ENCODE results near the gene SMAD2. TPM values are rescaled to one million over a fixed set of nuclear protein-coding genes. Genes with fewer than 3 reads are reported as not detected.

The SMAD2 gene
- polyA plus RNA-seq (2013, experiment 1 of 2), result 72.0 TPM
- 69.8 TPM for polyA plus RNA-seq (2013, experiment 2 of 2)

DNA sequence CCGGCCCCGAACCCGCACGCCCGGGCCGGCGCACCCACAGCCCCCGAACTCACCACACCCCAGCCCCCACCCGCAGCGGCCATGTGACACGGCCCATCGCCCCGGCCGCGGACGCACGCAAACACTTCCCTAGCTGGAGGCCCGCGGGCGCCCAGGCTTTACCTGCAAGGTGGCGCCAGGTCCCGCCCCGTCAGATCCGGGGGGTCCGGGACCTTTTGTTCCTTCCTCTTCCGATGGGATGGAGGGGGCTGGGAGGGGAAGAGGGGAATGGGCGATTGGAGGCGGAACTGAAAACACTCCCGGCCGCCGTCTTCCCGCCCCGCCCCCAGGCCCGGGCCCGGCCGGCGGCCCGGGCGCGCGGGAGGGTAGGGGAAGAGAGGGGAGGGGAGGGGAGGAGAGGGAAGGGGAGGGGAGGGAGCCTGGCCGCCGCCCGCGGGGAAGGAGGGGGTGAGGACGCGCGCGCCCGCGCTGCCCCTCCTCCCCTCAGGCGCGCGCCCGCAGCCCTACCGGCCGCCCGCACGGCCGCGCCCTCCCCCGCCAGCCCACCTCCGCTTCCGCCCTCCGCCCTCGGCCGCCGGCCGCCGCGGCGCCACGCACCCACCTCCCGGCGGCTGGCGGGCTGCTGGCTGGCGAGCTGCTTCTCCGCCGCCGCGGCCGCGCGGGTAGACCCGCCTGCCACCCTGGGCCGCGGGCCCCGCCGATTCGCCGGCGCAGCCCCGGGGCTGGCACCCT is at the start of gene SMAD2:
SMAD2 (minus strand) TSS at position 461 of the 732 bp plus-strand sequence. CDS start 33,903 bp downstream, outside the sequence.
- Histone ChIP-seq H3K23ac (ENCODE audit: low read depth, low read length, poor library complexity) (peak within 1 kb of the TSS; percentile 100), H3K4me3 (ENCODE audit: low read length in 2 of 2) (peak within 1 kb of the TSS; percentile 69 to 98), H3K9ac (ENCODE audit: low read depth, low read length, poor library complexity) (peak within 1 kb of the TSS; percentile 99), H2BK12ac (ENCODE audit: low read length) (peak within 1 kb of the TSS; percentile 53), H3K4me2 (ENCODE audit: insufficient read depth, low read length, poor library complexity, severe bottlenecking) (peak within 1 kb of the TSS; percentile 87), H4K91ac (ENCODE audit: low read depth, low read length, poor library complexity) (peak within 1 kb of the TSS; percentile 86), H2BK15ac (ENCODE audit: low read length) (no peak within 1 kb of the TSS), H2BK5ac (ENCODE audit: low read length) (peak within 1 kb of the TSS; percentile 93), H3K27ac (replicated peaks; ENCODE audit: low read length) (peak within 1 kb of the TSS; percentile 100), H3K79me1 (ENCODE audit: low read depth, low read length) (no peaks in the 10 kb centered on the region), H2AFZ (ENCODE audit: low read length) (peak within 1 kb of the TSS; percentile 96), H2AK5ac (ENCODE audit: low read depth, low read length) (peak within 1 kb of the TSS; percentile 69), H3K27me3 (ENCODE audit: control insufficient read depth in 3 of 3, insufficient read depth in 3 of 3, low read depth in 1 of 3, low read length in 3 of 3) (no peaks in the 10 kb centered on the region), H4K8ac (ENCODE audit: low read depth, low read length) (no peak within 1 kb of the TSS), H3K9me3 (replicated peaks in 1 of 2; ENCODE audit: control insufficient read depth in 2 of 2, insufficient read depth in 1 of 2, low read depth in 1 of 2, low read length in 2 of 2) (peaks cover 0 to 3% of the 10 kb centered on the region in 2 donors), H3K14ac (ENCODE audit: low read length) (peak within 1 kb of the TSS; percentile 87), H3K36me3 (replicated peaks in 1 of 2; ENCODE audit: control insufficient read depth in 2 of 2, insufficient read depth in 2 of 2, low read length in 2 of 2) (no peaks in the 10 kb centered on the region), H3K18ac (ENCODE audit: low read length) (peak within 1 kb of the TSS; percentile 100), H2BK120ac (ENCODE audit: low read depth, low read length) (peak within 1 kb of the TSS; percentile 93), H3K4me1 (ENCODE audit: control insufficient read depth in 2 of 2, insufficient read depth in 1 of 2, low read depth in 1 of 2, low read length in 2 of 2) (peaks cover 7 to 11% of the 10 kb centered on the region in 2 donors), H3K4ac (ENCODE audit: low read length) (no peak within 1 kb of the TSS)
- DNase-seq (ENCODE audit: low spot score), result peak; percentile 87
- WGBS, 2 donors (ENCODE audit: extremely low coverage in 2 of 2, insufficient read length in 2 of 2, insufficient replicate concordance in 1 of 2), result no CpG with 5 or more reads among the region's 93 CpGs

DNA sequence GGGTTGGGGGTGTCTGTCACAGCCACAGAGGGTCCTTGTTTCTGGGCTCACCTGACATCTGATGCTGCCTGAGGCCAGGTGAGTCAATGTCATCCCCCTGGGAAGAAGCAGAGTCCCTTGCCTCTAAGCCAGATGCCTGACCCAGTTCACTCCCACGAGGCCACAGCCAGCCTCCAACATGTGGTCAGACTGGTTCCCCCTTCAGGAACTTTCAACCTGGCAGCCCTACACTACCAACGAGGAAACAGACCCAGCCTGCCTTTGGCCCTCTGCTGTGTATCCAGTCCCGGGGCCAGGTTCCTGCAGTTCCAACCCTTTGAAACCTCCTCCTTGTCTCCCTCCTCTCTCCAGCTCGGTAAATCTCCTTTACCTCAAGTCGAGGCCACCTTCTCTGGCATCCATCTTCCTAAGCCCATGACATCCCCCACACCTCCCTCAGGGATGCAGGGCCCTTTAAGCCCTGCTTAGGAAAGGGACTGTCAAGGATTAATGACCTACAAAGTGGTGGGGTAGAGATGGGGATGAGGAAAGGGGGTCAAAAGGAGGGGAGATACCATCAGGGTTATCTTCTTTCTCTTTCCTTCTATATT is 49.2 kb upstream of the SMAD2 start:
- H4K91ac ChIP-seq (ENCODE audit: low read depth, low read length, poor library complexity), result no peak overlapping the region
- H3K27me3 ChIP-seq (ENCODE audit: control insufficient read depth in 3 of 3, insufficient read depth in 3 of 3, low read depth in 1 of 3, low read length in 3 of 3), result peaks cover 0 to 18% (median 0%) of the 10 kb centered on the region in 3 experiments
- H2BK120ac ChIP-seq (ENCODE audit: low read depth, low read length), result no peak overlapping the region
- no peak overlapping the region for H3K27ac ChIP-seq (replicated peaks; ENCODE audit: low read length)
- no peak overlapping the region for H3K4ac ChIP-seq (ENCODE audit: low read length)
- peak overlapping the region; percentile 69 for H2BK12ac ChIP-seq (ENCODE audit: low read length)
- H4K8ac ChIP-seq (ENCODE audit: low read depth, low read length), result peak overlapping the region; percentile 52
- no peak for DNase-seq (ENCODE audit: low spot score)
- peaks cover 0 to 25% of the 10 kb centered on the region in 2 donors for H3K4me1 ChIP-seq (ENCODE audit: control insufficient read depth in 2 of 2, insufficient read depth in 1 of 2, low read depth in 1 of 2, low read length in 2 of 2)
- H3K14ac ChIP-seq (ENCODE audit: low read length), result peak overlapping the region; percentile 33
- peaks cover 0 to 4% of the 10 kb centered on the region in 2 donors for H3K9me3 ChIP-seq (replicated peaks in 1 of 2; ENCODE audit: control insufficient read depth in 2 of 2, insufficient read depth in 1 of 2, low read depth in 1 of 2, low read length in 2 of 2)
- H3K36me3 ChIP-seq (replicated peaks in 1 of 2; ENCODE audit: control insufficient read depth in 2 of 2, insufficient read depth in 2 of 2, low read length in 2 of 2), result no peaks in the 10 kb centered on the region
- H2AFZ ChIP-seq (ENCODE audit: low read length), result no peak overlapping the region
- H3K9ac ChIP-seq (ENCODE audit: low read depth, low read length, poor library complexity), result no peak overlapping the region
- H2BK15ac ChIP-seq (ENCODE audit: low read length), result peak overlapping the region; percentile 42
- no CpG with 5 or more reads among the region's 5 CpGs for WGBS, 2 donors (ENCODE audit: extremely low coverage in 2 of 2, insufficient read length in 2 of 2, insufficient replicate concordance in 1 of 2)
- no peak overlapping the region for H3K4me3 ChIP-seq (ENCODE audit: low read length in 2 of 2)
- no peak overlapping the region for H3K4me2 ChIP-seq (ENCODE audit: insufficient read depth, low read length, poor library complexity, severe bottlenecking)
- peak overlapping the region; percentile 87 for H3K18ac ChIP-seq (ENCODE audit: low read length)
- H2AK5ac ChIP-seq (ENCODE audit: low read depth, low read length), result peak overlapping the region; percentile 85
- no peaks in the 10 kb centered on the region for H3K79me1 ChIP-seq (ENCODE audit: low read depth, low read length)
- H2BK5ac ChIP-seq (ENCODE audit: low read length), result no peak overlapping the region
- H3K23ac ChIP-seq (ENCODE audit: low read depth, low read length, poor library complexity), result no peak overlapping the region

GRCh38 chr18:47978603-47979002 is 48.1 kb upstream of the SMAD2 start:
- no peak overlapping the region for H2BK5ac ChIP-seq (ENCODE audit: low read length)
- no CpG with 5 or more reads among the region's 1 CpG for WGBS, 2 donors (ENCODE audit: extremely low coverage in 2 of 2, insufficient read length in 2 of 2, insufficient replicate concordance in 1 of 2)
- H2AFZ ChIP-seq (ENCODE audit: low read length), result no peak overlapping the region
- no peaks in the 10 kb centered on the region for H3K36me3 ChIP-seq (replicated peaks in 1 of 2; ENCODE audit: control insufficient read depth in 2 of 2, insufficient read depth in 2 of 2, low read length in 2 of 2)
- H3K4ac ChIP-seq (ENCODE audit: low read length), result no peak overlapping the region
- H3K4me1 ChIP-seq (ENCODE audit: control insufficient read depth in 2 of 2, insufficient read depth in 1 of 2, low read depth in 1 of 2, low read length in 2 of 2), result peaks cover 0 to 25% of the 10 kb centered on the region in 2 donors
- peak overlapping the region; percentile 75 for H3K18ac ChIP-seq (ENCODE audit: low read length)
- H2BK15ac ChIP-seq (ENCODE audit: low read length), result no peak overlapping the region
- no peak overlapping the region for H3K27ac ChIP-seq (replicated peaks; ENCODE audit: low read length)
- no peak overlapping the region for H3K4me2 ChIP-seq (ENCODE audit: insufficient read depth, low read length, poor library complexity, severe bottlenecking)
- H2AK5ac ChIP-seq (ENCODE audit: low read depth, low read length), result no peak overlapping the region
- H3K27me3 ChIP-seq (ENCODE audit: control insufficient read depth in 3 of 3, insufficient read depth in 3 of 3, low read depth in 1 of 3, low read length in 3 of 3), result peaks cover 0 to 18% (median 0%) of the 10 kb centered on the region in 3 experiments
- H3K9me3 ChIP-seq (replicated peaks in 1 of 2; ENCODE audit: control insufficient read depth in 2 of 2, insufficient read depth in 1 of 2, low read depth in 1 of 2, low read length in 2 of 2), result no peaks in the 10 kb centered on the region
- H2BK120ac ChIP-seq (ENCODE audit: low read depth, low read length), result no peak overlapping the region
- no peak overlapping the region for H3K14ac ChIP-seq (ENCODE audit: low read length)
- H3K4me3 ChIP-seq (ENCODE audit: low read length in 2 of 2), result no peak overlapping the region
- no peak overlapping the region for H4K8ac ChIP-seq (ENCODE audit: low read depth, low read length)
- no peak overlapping the region for H2BK12ac ChIP-seq (ENCODE audit: low read length)
- H4K91ac ChIP-seq (ENCODE audit: low read depth, low read length, poor library complexity), result no peak overlapping the region
- H3K9ac ChIP-seq (ENCODE audit: low read depth, low read length, poor library complexity), result no peak overlapping the region
- DNase-seq (ENCODE audit: low spot score), result no peak
- no peak overlapping the region for H3K23ac ChIP-seq (ENCODE audit: low read depth, low read length, poor library complexity)
- no peaks in the 10 kb centered on the region for H3K79me1 ChIP-seq (ENCODE audit: low read depth, low read length)

DNA sequence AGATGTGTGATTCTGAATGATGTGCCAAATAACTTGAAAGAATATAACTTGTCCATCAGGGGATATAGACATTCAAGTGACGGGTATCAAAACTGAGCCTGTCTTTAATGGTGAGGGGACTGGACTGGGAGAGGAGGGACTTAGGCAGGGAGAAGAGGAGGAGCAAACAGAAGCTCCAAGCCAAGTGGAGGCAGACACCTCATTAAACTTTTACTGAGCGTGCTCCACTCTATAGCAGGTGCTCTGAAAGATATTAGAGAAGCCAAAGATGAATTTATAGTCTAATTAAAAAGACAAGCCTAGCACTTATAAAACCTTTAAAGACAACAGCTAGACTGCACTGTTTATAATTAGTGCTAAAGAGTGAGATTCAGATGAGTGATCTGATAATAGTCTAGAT is 47.7 kb upstream of the SMAD2 start:
- H3K27ac ChIP-seq (replicated peaks; ENCODE audit: low read length), result no peak overlapping the region
- H3K4me2 ChIP-seq (ENCODE audit: insufficient read depth, low read length, poor library complexity, severe bottlenecking), result no peak overlapping the region
- WGBS, 2 donors (ENCODE audit: extremely low coverage in 2 of 2, insufficient read length in 2 of 2, insufficient replicate concordance in 1 of 2), result no CpG with 5 or more reads among the region's 2 CpGs

More for the DNA sequence above, 47.7 kb upstream of the SMAD2 start:
- no peak overlapping the region for H3K23ac ChIP-seq (ENCODE audit: low read depth, low read length, poor library complexity)
- no peak overlapping the region for H3K9ac ChIP-seq (ENCODE audit: low read depth, low read length, poor library complexity)
- no peaks in the 10 kb centered on the region for H3K9me3 ChIP-seq (replicated peaks in 1 of 2; ENCODE audit: control insufficient read depth in 2 of 2, insufficient read depth in 1 of 2, low read depth in 1 of 2, low read length in 2 of 2)
- no peaks in the 10 kb centered on the region for H3K79me1 ChIP-seq (ENCODE audit: low read depth, low read length)
- H3K36me3 ChIP-seq (replicated peaks in 1 of 2; ENCODE audit: control insufficient read depth in 2 of 2, insufficient read depth in 2 of 2, low read length in 2 of 2), result no peaks in the 10 kb centered on the region
- H3K14ac ChIP-seq (ENCODE audit: low read length), result no peak overlapping the region
- no peak overlapping the region for H3K4ac ChIP-seq (ENCODE audit: low read length)
- H2BK120ac ChIP-seq (ENCODE audit: low read depth, low read length), result no peak overlapping the region
- peaks cover 0 to 27% of the 10 kb centered on the region in 2 donors for H3K4me1 ChIP-seq (ENCODE audit: control insufficient read depth in 2 of 2, insufficient read depth in 1 of 2, low read depth in 1 of 2, low read length in 2 of 2)
- no peak for DNase-seq (ENCODE audit: low spot score)
- H2BK5ac ChIP-seq (ENCODE audit: low read length), result no peak overlapping the region
- H4K91ac ChIP-seq (ENCODE audit: low read depth, low read length, poor library complexity), result no peak overlapping the region
- H3K27me3 ChIP-seq (ENCODE audit: control insufficient read depth in 3 of 3, insufficient read depth in 3 of 3, low read depth in 1 of 3, low read length in 3 of 3), result peaks cover 0 to 20% (median 0%) of the 10 kb centered on the region in 3 experiments
- H4K8ac ChIP-seq (ENCODE audit: low read depth, low read length), result no peak overlapping the region
- H2AK5ac ChIP-seq (ENCODE audit: low read depth, low read length), result no peak overlapping the region
- no peak overlapping the region for H3K4me3 ChIP-seq (ENCODE audit: low read length in 2 of 2)
- H2BK15ac ChIP-seq (ENCODE audit: low read length), result no peak overlapping the region
- no peak overlapping the region for H2AFZ ChIP-seq (ENCODE audit: low read length)
- H2BK12ac ChIP-seq (ENCODE audit: low read length), result no peak overlapping the region
- H3K18ac ChIP-seq (ENCODE audit: low read length), result no peak overlapping the region
